A549 (cell line): ENCODE data around the gene SND1.

Source experiments
- CHD2 ChIP-seq: fragments of 150-350 bp; IDR thresholded peaks from 2 replicates; pipeline ENCODE4 v1.6.1; 2014; ENCODE audit warnings: low read length; ENCODE audit not compliant: partially characterized antibody
- CTCF ChIP-seq: fragments of >200 bp; sonication (Bioruptor Twin); formaldehyde crosslinking; IDR thresholded peaks from 3 replicates; pipeline ENCODE4 v1.5.1; 2016
- MAFK ChIP-seq: fragments of 450-650 bp; IDR thresholded peaks from 2 replicates; pipeline ENCODE4 v1.6.1; 2014; ENCODE audit not compliant: partially characterized antibody
- MAX ChIP-seq: IDR thresholded peaks from 2 replicates; pipeline ENCODE4 v1.6.1; 2012
- MAZ ChIP-seq: fragments of 150-350 bp; IDR thresholded peaks from 2 replicates; pipeline ENCODE4 v1.6.1; 2014; ENCODE audit warnings: antibody characterized with exemption, low read depth, low read length, borderline replicate concordance
- MYC ChIP-seq: IDR thresholded peaks from 2 replicates; pipeline ENCODE4 v1.6.1; 2012; ENCODE audit warnings: mild to moderate bottlenecking, inconsistent platforms, low read length, improper control_type of control experiment, borderline replicate concordance
- NR3C1 ChIP-seq: fragments of >200 bp; sonication (Bioruptor Twin); formaldehyde crosslinking; IDR thresholded peaks from 3 replicates; pipeline ENCODE4 v1.6.1; 2017
- PBX3 ChIP-seq: IDR thresholded peaks from 2 replicates; pipeline ENCODE4 v1.6.1; 2012
- POLR2A ChIP-seq: IDR thresholded peaks from 2 replicates; pipeline ENCODE4 v1.6.1; 2012; ENCODE audit warnings: mild to moderate bottlenecking, low read length
- RAD21 ChIP-seq, 2 experiments: fragments of >200 bp in 1 of 2; sonication (Bioruptor Twin) in 1 of 2; formaldehyde crosslinking in 1 of 2; IDR thresholded peaks in 1 of 2; conservative IDR thresholded peaks in 1 of 2; 2 replicates in 1 of 2; 3 replicates in 1 of 2; pipeline ENCODE4 v1.6.1; 2012 to 2018; ENCODE audit warnings: inconsistent platforms in 1 of 2

DNA sequence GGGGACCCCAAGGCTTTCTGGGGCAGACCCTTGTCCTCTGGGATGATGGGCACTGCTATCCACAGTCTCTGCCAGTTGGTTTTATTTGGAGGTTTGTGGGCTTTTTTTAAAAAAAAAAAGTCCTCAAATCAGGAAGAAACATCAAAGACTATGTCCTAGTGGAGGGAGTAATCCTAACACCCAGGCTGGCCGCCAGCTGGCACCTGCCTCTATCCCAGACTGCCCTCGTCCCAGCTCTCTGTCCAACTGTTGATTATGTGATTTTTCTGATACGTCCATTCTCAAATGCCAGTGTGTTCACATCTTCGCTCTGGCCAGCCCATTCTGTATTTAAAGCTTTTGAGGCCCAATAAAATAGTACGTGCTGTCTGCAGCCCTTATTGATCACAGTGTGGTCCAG lies 440.2 kb downstream of the SND1 start:
- no peak for TF ChIP-seq MAX
- no peak for TF ChIP-seq MAZ
- TF ChIP-seq CTCF, result no peak
- no peak for TF ChIP-seq POLR2A
- no peak for TF ChIP-seq PBX3
- TF ChIP-seq MYC, result no peak
- no peak for TF ChIP-seq CHD2
- no peak for TF ChIP-seq RAD21 (conservative IDR thresholded peaks at IDR 0.05 in 1 of 2, IDR thresholded peaks at IDR 0.05 in 1 of 2)
- TF ChIP-seq NR3C1, result no peak
- no peak for TF ChIP-seq MAFK
